ENCODE data around the gene OSBPL9.

OSBPL9 gene

GRCh38 chr1:51623450-51623849, 6.6 kb downstream of the OSBPL9 start:
- Histone ChIP-seq H3K27ac (replicated peaks) (no peak overlapping the region), H3K4me3 (replicated peaks; ENCODE audit: insufficient read depth, low read length) (no peak overlapping the region), H3K27me3 (ENCODE audit: insufficient read depth, poor library complexity, severe bottlenecking) (no peaks in the 10 kb centered on the region)
- no peak for DNase-seq (ENCODE audit: low read depth in 1 of 2, low spot score in 1 of 2)
- TF ChIP-seq GABPA (IDR thresholded peaks at IDR 0.05; ENCODE audit: low read depth) (no peak), SPI1 (IDR thresholded peaks at IDR 0.05; ENCODE audit: borderline replicate concordance, low read depth) (no peak), CTCF (IDR thresholded peaks at IDR 0.05; ENCODE audit: insufficient read depth, low read length) (no peak), POLR2AphosphoS5 (IDR thresholded peaks at IDR 0.05; ENCODE audit: low read depth) (no peak), REST (IDR thresholded peaks at IDR 0.05; ENCODE audit: insufficient replicate concordance, low read depth) (no peak)

GRCh38 chr1:51624855-51625254, 8.0 kb downstream of the OSBPL9 start:
- H3K27me3 ChIP-seq (ENCODE audit: insufficient read depth, poor library complexity, severe bottlenecking), result no peaks in the 10 kb centered on the region
- TF ChIP-seq POLR2AphosphoS5 (IDR thresholded peaks at IDR 0.05; ENCODE audit: low read depth) (no peak), GABPA (IDR thresholded peaks at IDR 0.05; ENCODE audit: low read depth) (no peak), REST (IDR thresholded peaks at IDR 0.05; ENCODE audit: insufficient replicate concordance, low read depth) (no peak), SPI1 (IDR thresholded peaks at IDR 0.05; ENCODE audit: borderline replicate concordance, low read depth) (no peak), CTCF (IDR thresholded peaks at IDR 0.05; ENCODE audit: insufficient read depth, low read length) (no peak)
- DNase-seq (ENCODE audit: low read depth in 1 of 2, low spot score in 1 of 2), result no peak
- H3K27ac ChIP-seq (replicated peaks), result no peak overlapping the region
- no peak overlapping the region for H3K4me3 ChIP-seq (replicated peaks; ENCODE audit: insufficient read depth, low read length)

- DNase-seq (ENCODE audit: low read depth in 1 of 2, low spot score in 1 of 2), result peak in 1 of 2 experiments; percentile 42
- no peak overlapping the region for H3K4me3 ChIP-seq (replicated peaks; ENCODE audit: insufficient read depth, low read length)
- no peak overlapping the region for H3K27ac ChIP-seq (replicated peaks)
- TF ChIP-seq REST (IDR thresholded peaks at IDR 0.05; ENCODE audit: insufficient replicate concordance, low read depth), result no peak
- peak; percentile 6 for TF ChIP-seq CTCF (IDR thresholded peaks at IDR 0.05; ENCODE audit: insufficient read depth, low read length)
- H3K27me3 ChIP-seq (ENCODE audit: insufficient read depth, poor library complexity, severe bottlenecking), result no peaks in the 10 kb centered on the region
Observed at GRCh38 chr1:51627672-51628071, 10.8 kb downstream of the OSBPL9 start.
